Measurements from ENCODE around the gene POMT2.

POMT2 gene

GRCh38 chr14:77268989-77269600 lies 51.6 kb downstream of the POMT2 start:
- Histone ChIP-seq H3K4me1 (ENCODE audit: control insufficient read depth, insufficient read depth, low read length) (no peaks in the 10 kb centered on the region), H3K36me3 (ENCODE audit: control insufficient read depth in 2 of 2, insufficient read depth in 2 of 2, low read length in 2 of 2) (no peaks in the 10 kb centered on the region), H3K9ac (ENCODE audit: low read length in 2 of 2) (no peak overlapping the region), H3K27me3 (ENCODE audit: control insufficient read depth in 1 of 2, insufficient read depth in 2 of 2, low read length in 2 of 2) (peaks cover 15 to 22% of the 10 kb centered on the region in 2 donors), H3K4me3 (ENCODE audit: low read length in 2 of 2) (no peak overlapping the region), H3K27ac (ENCODE audit: low read length) (no peak overlapping the region), H3K9me3 (ENCODE audit: control insufficient read depth in 2 of 2, low read length in 2 of 2) (peaks cover 5 to 9% of the 10 kb centered on the region in 2 donors)

- peaks cover 3 to 5% of the 10 kb centered on the region in 2 donors for H3K9me3 ChIP-seq (ENCODE audit: control insufficient read depth in 2 of 2, low read length in 2 of 2)
- H3K36me3 ChIP-seq (ENCODE audit: control insufficient read depth in 2 of 2, insufficient read depth in 2 of 2, low read length in 2 of 2), result no peaks in the 10 kb centered on the region
- peaks cover 15 to 22% of the 10 kb centered on the region in 2 donors for H3K27me3 ChIP-seq (ENCODE audit: control insufficient read depth in 1 of 2, insufficient read depth in 2 of 2, low read length in 2 of 2)
- H3K4me1 ChIP-seq (ENCODE audit: control insufficient read depth, insufficient read depth, low read length), result no peaks in the 10 kb centered on the region
- no peak overlapping the region for H3K4me3 ChIP-seq (ENCODE audit: low read length in 2 of 2)
- no peak overlapping the region for H3K9ac ChIP-seq (ENCODE audit: low read length in 2 of 2)
- no peak overlapping the region for H3K27ac ChIP-seq (ENCODE audit: low read length)
Measured at GRCh38 chr14:77267937-77268699, 52.6 kb downstream of the POMT2 start.

GRCh38 chr14:77266336-77266735 lies 54.3 kb downstream of the POMT2 start:
- H3K4me3 ChIP-seq (ENCODE audit: low read length in 2 of 2), result no peak overlapping the region

GRCh38 chr14:77265561-77266335 lies 54.9 kb downstream of the POMT2 start:
- Histone ChIP-seq H3K36me3 (ENCODE audit: control insufficient read depth in 2 of 2, insufficient read depth in 2 of 2, low read length in 2 of 2) (no peaks in the 10 kb centered on the region), H3K9me3 (ENCODE audit: control insufficient read depth in 2 of 2, low read length in 2 of 2) (peaks cover 3 to 5% of the 10 kb centered on the region in 2 donors), H3K9ac (ENCODE audit: low read length in 2 of 2) (no peak overlapping the region), H3K4me1 (ENCODE audit: control insufficient read depth, insufficient read depth, low read length) (no peaks in the 10 kb centered on the region), H3K4me3 (ENCODE audit: low read length in 2 of 2) (no peak overlapping the region), H3K27me3 (ENCODE audit: control insufficient read depth in 1 of 2, insufficient read depth in 2 of 2, low read length in 2 of 2) (peaks cover 9 to 15% of the 10 kb centered on the region in 2 donors), H3K27ac (ENCODE audit: low read length) (no peak overlapping the region)

More at GRCh38 chr14:77266336-77266735, 54.3 kb downstream of the POMT2 start:
- Histone ChIP-seq H3K27ac (ENCODE audit: low read length) (no peak overlapping the region), H3K9ac (ENCODE audit: low read length in 2 of 2) (no peak overlapping the region), H3K27me3 (ENCODE audit: control insufficient read depth in 1 of 2, insufficient read depth in 2 of 2, low read length in 2 of 2) (peaks cover 10 to 15% of the 10 kb centered on the region in 2 donors), H3K4me1 (ENCODE audit: control insufficient read depth, insufficient read depth, low read length) (no peaks in the 10 kb centered on the region), H3K36me3 (ENCODE audit: control insufficient read depth in 2 of 2, insufficient read depth in 2 of 2, low read length in 2 of 2) (no peaks in the 10 kb centered on the region), H3K9me3 (ENCODE audit: control insufficient read depth in 2 of 2, low read length in 2 of 2) (peaks cover 3 to 5% of the 10 kb centered on the region in 2 donors)

GRCh38 chr14:77265187-77265515 lies 55.5 kb downstream of the POMT2 start:
- Histone ChIP-seq H3K4me1 (ENCODE audit: control insufficient read depth, insufficient read depth, low read length) (no peaks in the 10 kb centered on the region), H3K27me3 (ENCODE audit: control insufficient read depth in 1 of 2, insufficient read depth in 2 of 2, low read length in 2 of 2) (peaks cover 4 to 15% of the 10 kb centered on the region in 2 donors), H3K9ac (ENCODE audit: low read length in 2 of 2) (no peak overlapping the region), H3K9me3 (ENCODE audit: control insufficient read depth in 2 of 2, low read length in 2 of 2) (peaks cover 3 to 5% of the 10 kb centered on the region in 2 donors), H3K4me3 (ENCODE audit: low read length in 2 of 2) (no peak overlapping the region), H3K36me3 (ENCODE audit: control insufficient read depth in 2 of 2, insufficient read depth in 2 of 2, low read length in 2 of 2) (no peaks in the 10 kb centered on the region), H3K27ac (ENCODE audit: low read length) (no peak overlapping the region)

DNA sequence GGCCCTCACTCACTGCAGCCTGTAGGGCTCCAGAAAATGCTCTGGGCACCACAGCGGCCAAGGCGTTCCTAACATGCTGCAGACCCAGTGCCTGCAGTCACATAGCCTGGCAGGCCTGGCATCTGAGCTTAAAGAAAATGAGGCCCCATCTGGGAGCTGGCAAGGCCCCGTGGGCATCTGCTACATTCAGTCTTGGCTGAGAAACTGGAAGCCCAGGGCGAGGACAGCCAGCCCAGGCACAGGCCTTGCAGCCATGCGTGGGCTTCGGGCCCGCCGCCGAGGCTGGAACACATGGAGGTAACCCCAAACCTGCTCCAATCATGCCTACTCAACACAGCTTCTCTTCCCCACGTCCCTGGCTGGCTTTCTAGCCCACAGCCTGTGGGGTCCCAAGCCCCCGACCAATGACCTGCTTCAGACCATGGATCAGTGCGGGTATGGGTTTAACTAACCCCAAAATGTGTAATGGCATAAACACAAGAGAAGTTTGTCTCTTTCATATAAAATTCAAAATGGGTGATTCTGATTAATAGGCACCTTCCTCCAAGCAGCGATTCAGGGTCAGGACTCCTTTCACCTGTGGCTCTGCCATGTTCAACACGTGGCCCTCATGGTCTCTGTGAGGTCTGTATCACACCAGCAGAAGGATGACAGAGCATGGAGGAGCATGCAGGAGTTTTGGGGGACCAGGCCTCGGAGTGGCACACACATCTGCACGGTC lies 56.1 kb downstream of the POMT2 start:
- H3K4me3 ChIP-seq (ENCODE audit: low read length in 2 of 2), result no peak overlapping the region
- H3K9me3 ChIP-seq (ENCODE audit: control insufficient read depth in 2 of 2, low read length in 2 of 2), result peaks cover 3 to 5% of the 10 kb centered on the region in 2 donors
- peaks cover 4 to 16% of the 10 kb centered on the region in 2 donors for H3K27me3 ChIP-seq (ENCODE audit: control insufficient read depth in 1 of 2, insufficient read depth in 2 of 2, low read length in 2 of 2)
- no peak overlapping the region for H3K27ac ChIP-seq (ENCODE audit: low read length)
- no peak overlapping the region for H3K9ac ChIP-seq (ENCODE audit: low read length in 2 of 2)
- no peaks in the 10 kb centered on the region for H3K36me3 ChIP-seq (ENCODE audit: control insufficient read depth in 2 of 2, insufficient read depth in 2 of 2, low read length in 2 of 2)
- H3K4me1 ChIP-seq (ENCODE audit: control insufficient read depth, insufficient read depth, low read length), result no peaks in the 10 kb centered on the region

- Histone ChIP-seq H3K4me3 (ENCODE audit: low read length in 2 of 2) (no peak overlapping the region), H3K9ac (ENCODE audit: low read length in 2 of 2) (no peak overlapping the region), H3K27me3 (ENCODE audit: control insufficient read depth in 1 of 2, insufficient read depth in 2 of 2, low read length in 2 of 2) (peaks cover 2 to 16% of the 10 kb centered on the region in 2 donors), H3K9me3 (ENCODE audit: control insufficient read depth in 2 of 2, low read length in 2 of 2) (no peaks in the 10 kb centered on the region), H3K4me1 (ENCODE audit: control insufficient read depth, insufficient read depth, low read length) (no peaks in the 10 kb centered on the region), H3K36me3 (ENCODE audit: control insufficient read depth in 2 of 2, insufficient read depth in 2 of 2, low read length in 2 of 2) (no peaks in the 10 kb centered on the region), H3K27ac (ENCODE audit: low read length) (no peak overlapping the region)
Measured at GRCh38 chr14:77260631-77261030, 60.1 kb downstream of the POMT2 start.

DNA sequence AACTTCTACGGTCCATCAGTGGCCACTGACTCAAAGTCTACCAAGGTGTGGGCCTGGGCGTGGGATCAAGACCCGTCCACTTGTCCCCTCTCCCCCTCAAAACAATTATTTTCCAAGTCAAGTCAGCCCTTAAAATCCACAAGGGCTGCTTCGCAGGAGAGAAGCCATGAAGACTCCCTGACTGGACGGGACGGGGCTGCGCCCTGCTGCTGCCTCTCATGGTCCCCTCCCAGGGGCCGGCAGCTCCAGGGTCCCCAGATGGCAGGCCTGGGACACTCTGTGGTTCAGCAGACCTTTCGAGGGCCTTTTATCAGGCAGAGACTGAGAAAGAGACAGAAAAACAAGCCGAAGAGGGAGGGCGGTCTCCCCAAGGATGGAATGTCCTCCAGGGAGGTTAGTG lies 60.5 kb downstream of the POMT2 start:
- H3K9me3 ChIP-seq (ENCODE audit: control insufficient read depth in 2 of 2, low read length in 2 of 2), result no peaks in the 10 kb centered on the region
- H3K36me3 ChIP-seq (ENCODE audit: control insufficient read depth in 2 of 2, insufficient read depth in 2 of 2, low read length in 2 of 2), result no peaks in the 10 kb centered on the region
- peaks cover 2 to 16% of the 10 kb centered on the region in 2 donors for H3K27me3 ChIP-seq (ENCODE audit: control insufficient read depth in 1 of 2, insufficient read depth in 2 of 2, low read length in 2 of 2)
- no peak overlapping the region for H3K4me3 ChIP-seq (ENCODE audit: low read length in 2 of 2)
- no peaks in the 10 kb centered on the region for H3K4me1 ChIP-seq (ENCODE audit: control insufficient read depth, insufficient read depth, low read length)
- H3K9ac ChIP-seq (ENCODE audit: low read length in 2 of 2), result no peak overlapping the region
- H3K27ac ChIP-seq (ENCODE audit: low read length), result no peak overlapping the region

DNA sequence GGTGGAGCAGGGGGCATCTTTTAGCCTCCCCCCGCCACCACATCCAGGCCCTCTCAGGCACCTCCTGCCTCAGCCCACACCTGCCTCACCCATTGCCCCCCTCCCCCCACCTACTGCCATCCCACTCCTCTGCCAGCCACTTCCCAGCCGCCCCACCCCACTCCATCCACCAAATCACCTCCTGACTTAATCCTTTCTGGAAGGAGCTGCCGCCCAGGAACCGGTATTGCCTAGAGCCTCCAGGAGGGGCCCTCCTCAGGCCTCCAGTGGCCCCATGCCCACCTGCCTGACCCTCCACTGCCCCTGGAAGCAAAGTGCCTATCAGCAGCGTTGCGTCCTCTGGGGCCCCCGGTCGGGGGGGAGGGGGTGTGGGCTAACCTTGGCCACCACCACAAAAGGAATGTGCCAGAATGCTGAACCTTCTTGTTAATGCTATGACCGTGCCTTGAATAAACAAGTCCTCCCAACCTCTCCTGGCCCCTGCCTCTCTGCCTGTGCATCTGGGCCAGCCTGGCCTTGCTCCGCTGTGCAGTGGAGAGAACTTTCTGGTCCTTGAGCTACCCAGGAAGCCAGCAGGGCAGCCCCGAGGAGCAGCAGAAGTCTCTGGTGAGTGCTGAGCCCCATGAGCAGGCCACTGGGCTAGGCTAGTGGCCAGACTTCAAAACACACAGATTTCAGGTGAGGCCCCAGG lies 61.5 kb downstream of the POMT2 start:
- H3K9me3 ChIP-seq (ENCODE audit: control insufficient read depth in 2 of 2, low read length in 2 of 2), result no peaks in the 10 kb centered on the region
- no peaks in the 10 kb centered on the region for H3K4me1 ChIP-seq (ENCODE audit: control insufficient read depth, insufficient read depth, low read length)
- H3K27me3 ChIP-seq (ENCODE audit: control insufficient read depth in 1 of 2, insufficient read depth in 2 of 2, low read length in 2 of 2), result peaks cover 2 to 16% of the 10 kb centered on the region in 2 donors
- no peak overlapping the region for H3K27ac ChIP-seq (ENCODE audit: low read length)
- H3K9ac ChIP-seq (ENCODE audit: low read length in 2 of 2), result no peak overlapping the region
- H3K4me3 ChIP-seq (ENCODE audit: low read length in 2 of 2), result no peak overlapping the region
- H3K36me3 ChIP-seq (ENCODE audit: control insufficient read depth in 2 of 2, insufficient read depth in 2 of 2, low read length in 2 of 2), result no peaks in the 10 kb centered on the region

GRCh38 chr14:77258566-77258965 lies 62.1 kb downstream of the POMT2 start:
- no peak overlapping the region for H3K27ac ChIP-seq (ENCODE audit: low read length)
- no peak overlapping the region for H3K9ac ChIP-seq (ENCODE audit: low read length in 2 of 2)
- no peaks in the 10 kb centered on the region for H3K9me3 ChIP-seq (ENCODE audit: control insufficient read depth in 2 of 2, low read length in 2 of 2)
- no peak overlapping the region for H3K4me3 ChIP-seq (ENCODE audit: low read length in 2 of 2)
- no peaks in the 10 kb centered on the region for H3K4me1 ChIP-seq (ENCODE audit: control insufficient read depth, insufficient read depth, low read length)
- H3K27me3 ChIP-seq (ENCODE audit: control insufficient read depth in 1 of 2, insufficient read depth in 2 of 2, low read length in 2 of 2), result peaks cover 2 to 16% of the 10 kb centered on the region in 2 donors
- no peaks in the 10 kb centered on the region for H3K36me3 ChIP-seq (ENCODE audit: control insufficient read depth in 2 of 2, insufficient read depth in 2 of 2, low read length in 2 of 2)

Data from stomach smooth muscle (tissue), 2 donors.